Fibroblast of lung (primary cell): ENCODE data around the gene LTK. TPM values are rescaled to one million over a fixed set of nuclear protein-coding genes. Genes with fewer than 3 reads are reported as not detected.

ENCODE experiments used
- DNase-seq, 2 donors: peaks; one replicate each; pipeline versions ENCODE4 v3.0.0 to v3.0.0-alpha.2; 2010; ENCODE audit warnings: low read depth in 2 of 2
- H2AFZ ChIP-seq: 2 replicates; pipeline ENCODE4 v1.5.1; 2012; ENCODE audit warnings: low read length, control low read depth, inconsistent platforms
- H3K27ac ChIP-seq: 2 replicates; pipeline ENCODE4 v1.5.1; 2011; ENCODE audit warnings: low read length, control low read depth; ENCODE audit not compliant: insufficient read depth
- H3K27me3 ChIP-seq: 2 replicates; pipeline ENCODE4 v1.5.1; 2011; ENCODE audit warnings: mild to moderate bottlenecking, low read length; ENCODE audit not compliant: control insufficient read depth, insufficient read depth
- H3K36me3 ChIP-seq: 2 replicates; pipeline ENCODE4 v1.5.1; 2011; ENCODE audit warnings: low read length; ENCODE audit not compliant: control insufficient read depth, insufficient read depth
- H3K4me1 ChIP-seq: 2 replicates; pipeline ENCODE4 v1.5.1; 2011; ENCODE audit warnings: low read length; ENCODE audit not compliant: control insufficient read depth, insufficient read depth; ENCODE audit errors: extremely low read depth
- H3K4me2 ChIP-seq: 2 replicates; pipeline ENCODE4 v1.5.1; 2011; ENCODE audit warnings: low read length, control low read depth; ENCODE audit not compliant: insufficient read depth; ENCODE audit errors: extremely low read depth
- H3K4me3 ChIP-seq, 4 experiments: fragments of 200-600 bp in 1 of 4; sonication (generic) in 1 of 4; replicated peaks in 1 of 4; 2 replicates each; pipeline ENCODE4 v1.5.1; 2011 to 2016; ENCODE audit warnings: low read length in 4 of 4, low read depth in 3 of 4, mild to moderate bottlenecking in 3 of 4, control low read depth in 2 of 4, inconsistent platforms in 1 of 4, mixed read lengths in 1 of 4; ENCODE audit not compliant: insufficient read depth in 1 of 4; ENCODE audit errors: control extremely low read depth in 1 of 4
- H3K79me2 ChIP-seq: 2 replicates; pipeline ENCODE4 v1.5.1; 2012; ENCODE audit warnings: mild to moderate bottlenecking, low read length, inconsistent platforms; ENCODE audit not compliant: control insufficient read depth, insufficient read depth
- H3K9ac ChIP-seq: 2 replicates; pipeline ENCODE4 v1.5.1; 2011; ENCODE audit warnings: mild to moderate bottlenecking, low read length, control low read depth; ENCODE audit not compliant: insufficient read depth
- H3K9me3 ChIP-seq: 2 replicates; pipeline ENCODE4 v1.5.1; 2012; ENCODE audit warnings: low read depth, low read length; ENCODE audit not compliant: control insufficient read depth, insufficient read depth
- H4K20me1 ChIP-seq: 2 replicates; pipeline ENCODE4 v1.5.1; 2011; ENCODE audit warnings: low read length; ENCODE audit not compliant: control insufficient read depth, insufficient read depth; ENCODE audit errors: extremely low read depth
- CTCF ChIP-seq, 2 donors: IDR thresholded peaks in 1 of 2; conservative IDR thresholded peaks in 1 of 2; 1 replicate in 1 of 2; 2 replicates in 1 of 2; pipeline ENCODE4 v1.5.1; 2011 to 2012; ENCODE audit warnings: low read length in 2 of 2, control low read depth in 1 of 2, inconsistent platforms in 1 of 2, low read depth in 1 of 2, mild to moderate bottlenecking in 1 of 2
- EZH2 ChIP-seq: IDR thresholded peaks from 2 replicates; pipeline ENCODE4 v1.5.1; 2012; ENCODE audit warnings: low read length, control low read depth, mild to moderate bottlenecking; ENCODE audit errors: missing control alignments
- polyA plus RNA-seq, 2 donors: library from polyadenylated mRNA; depleted of rRNA in 1 of 2; stranded (reverse) in 1 of 2; unstranded in 1 of 2; fragments of >200 nt; gene quantifications; 2 replicates each; pipeline ENCODE4 v1.2.1, GENCODE V29; 2011 to 2012; ENCODE audit warnings: missing spikeins in 1 of 2
- total RNA-seq: library from RNA; depleted of rRNA; stranded (reverse); fragments of >200 nt; gene quantifications from 2 replicates; pipeline ENCODE4 v1.2.1, GENCODE V29; 2014

Gene LTK
- total and polyA plus RNA-seq, 2 donors (not counting 1 experiment from before 2014, with no cell fraction given): 0.14 to 0.99 TPM

GRCh38 chr15:41491889-41492288 is 21.7 kb downstream of the LTK start:
- Histone ChIP-seq H3K4me1 (peaks cover 18% of the 10 kb centered on the region), H3K27ac (no peak overlapping the region), H2AFZ (no peak overlapping the region), H3K9me3 (no peaks in the 10 kb centered on the region), H3K27me3 (no peaks in the 10 kb centered on the region), H3K4me2 (no peak overlapping the region), H3K4me3 (no peak overlapping the region), H3K9ac (no peak overlapping the region), H3K79me2 (no peaks in the 10 kb centered on the region), H4K20me1 (no peaks in the 10 kb centered on the region), H3K36me3 (no peaks in the 10 kb centered on the region)
- no peak for DNase-seq
- TF ChIP-seq EZH2 (no peak), CTCF (conservative IDR thresholded peaks at IDR 0.05 in 1 of 2, IDR thresholded peaks at IDR 0.05 in 1 of 2; ENCODE audit: low read depth in 1 of 2, low read length in 2 of 2) (no peak)

GRCh38 chr15:41490355-41490754 is 23.3 kb downstream of the LTK start:
- H4K20me1 ChIP-seq: no peaks in the 10 kb centered on the region
- H3K4me2 ChIP-seq: peak overlapping the region; percentile 60
- H3K4me1 ChIP-seq: peaks cover 18% of the 10 kb centered on the region
- H3K9me3 ChIP-seq: no peaks in the 10 kb centered on the region
- no peak for TF ChIP-seq EZH2
- no peak for TF ChIP-seq CTCF (conservative IDR thresholded peaks at IDR 0.05 in 1 of 2, IDR thresholded peaks at IDR 0.05 in 1 of 2; ENCODE audit: low read depth in 1 of 2, low read length in 2 of 2)
- no peaks in the 10 kb centered on the region for H3K79me2 ChIP-seq
- peak; percentile 97 to 98 for DNase-seq
- no peaks in the 10 kb centered on the region for H3K36me3 ChIP-seq
- H3K4me3 ChIP-seq: no peak overlapping the region
- H3K9ac ChIP-seq: no peak overlapping the region
- no peaks in the 10 kb centered on the region for H3K27me3 ChIP-seq
- no peak overlapping the region for H2AFZ ChIP-seq
- peak overlapping the region; percentile 72 for H3K27ac ChIP-seq

GRCh38 chr15:41489641-41490040 is 24.0 kb downstream of the LTK start:
- no peaks in the 10 kb centered on the region for H4K20me1 ChIP-seq
- H3K36me3 ChIP-seq: no peaks in the 10 kb centered on the region
- no peak overlapping the region for H3K4me3 ChIP-seq
- TF ChIP-seq CTCF (conservative IDR thresholded peaks at IDR 0.05 in 1 of 2, IDR thresholded peaks at IDR 0.05 in 1 of 2; ENCODE audit: low read depth in 1 of 2, low read length in 2 of 2) (no peak), EZH2 (no peak)
- H3K9ac ChIP-seq: no peak overlapping the region
- H3K9me3 ChIP-seq: no peaks in the 10 kb centered on the region
- peaks cover 18% of the 10 kb centered on the region for H3K4me1 ChIP-seq
- no peak overlapping the region for H3K4me2 ChIP-seq
- no peaks in the 10 kb centered on the region for H3K27me3 ChIP-seq
- H3K79me2 ChIP-seq: no peaks in the 10 kb centered on the region
- no peak overlapping the region for H2AFZ ChIP-seq
- DNase-seq: no peak
- H3K27ac ChIP-seq: no peak overlapping the region
